Fibroblast of mammary gland (primary cell): ENCODE results near the gene CLEC4E.
"Not testable (repeated sequence)": the region's sequence is repeated elsewhere in the genome, so short reads cannot be mapped to it uniquely, and the experiment has no call there.

Source experiments
- DNase-seq: peaks from one replicate; pipeline ENCODE4 v3.0.0-alpha.2; 2010; ENCODE audit warnings: low read depth
- H3K4me3 ChIP-seq: 2 replicates; pipeline ENCODE4 v1.5.1; 2011; ENCODE audit warnings: low read depth, mild to moderate bottlenecking, low read length, moderate library complexity; ENCODE audit not compliant: control insufficient read depth
- CTCF ChIP-seq: conservative IDR thresholded peaks from 2 replicates; pipeline ENCODE4 v1.5.1; 2011; ENCODE audit warnings: low read depth, low read length, inconsistent platforms; ENCODE audit not compliant: control insufficient read depth, insufficient read depth

The CLEC4E gene

GRCh38 chr12:8540831-8541230 is at the start of gene CLEC4E:
CLEC4E (minus strand) TSS chr12:8540905; CDS start chr12:8540797, 108 bp downstream.
- DNase-seq: not testable (repeated sequence)

GRCh38 chr12:8589679-8590078 is 49.0 kb upstream of the CLEC4E start:
- no peak for TF ChIP-seq CTCF
- no peak for DNase-seq
- no peak overlapping the region for H3K4me3 ChIP-seq

More at GRCh38 chr12:8540831-8541230, at the start of gene CLEC4E:
- not testable (repeated sequence) for H3K4me3 ChIP-seq

GRCh38 chr12:8584478-8584877 is 43.8 kb upstream of the CLEC4E start:
- not testable (repeated sequence) for DNase-seq, H3K4me3 ChIP-seq

- no peak for TF ChIP-seq CTCF
- H3K4me3 ChIP-seq: no peak overlapping the region
- no peak for DNase-seq
These were observed 43.3 kb upstream of the CLEC4E start for GRCh38 chr12:8584004-8584403.

- no peak for DNase-seq
- H3K4me3 ChIP-seq: no peak overlapping the region
- TF ChIP-seq CTCF: no peak
These were observed 40.5 kb upstream of the CLEC4E start for GRCh38 chr12:8581098-8581784.

GRCh38 chr12:8577879-8578278 is 37.2 kb upstream of the CLEC4E start:
- TF ChIP-seq CTCF: no peak
- no peak overlapping the region for H3K4me3 ChIP-seq
- DNase-seq: no peak

- no peak for TF ChIP-seq CTCF
- no peak overlapping the region for H3K4me3 ChIP-seq
- no peak for DNase-seq
These were observed 31.8 kb upstream of the CLEC4E start for GRCh38 chr12:8572507-8572906.

GRCh38 chr12:8566525-8566924 is 25.8 kb upstream of the CLEC4E start:
- no peak for TF ChIP-seq CTCF
- no peak for DNase-seq
- no peak overlapping the region for H3K4me3 ChIP-seq

GRCh38 chr12:8566052-8566451 is 25.3 kb upstream of the CLEC4E start:
- not testable (repeated sequence) for H3K4me3 ChIP-seq, DNase-seq
